ENCODE measurements around the gene MGRN1. TPM values are rescaled to one million over a fixed set of nuclear protein-coding genes. Genes with fewer than 3 reads are reported as not detected.

Gene MGRN1
- total RNA-seq, 1 donor from 2014 or later: 201 TPM

- Histone ChIP-seq H3K4me3 (no peak overlapping the region), H3K27ac (no peak overlapping the region)
- TF ChIP-seq CTCF (IDR thresholded peaks at IDR 0.05): no peak
Observed at GRCh38 chr16:4599545-4599944, 25.1 kb upstream of the MGRN1 start.

GRCh38 chr16:4601036-4601863 is 23.4 kb upstream of the MGRN1 start:
- Histone ChIP-seq H3K4me3 (no peak overlapping the region), H3K9me3 (no peaks in the 10 kb centered on the region), H3K36me3 (no peaks in the 10 kb centered on the region), H3K27ac (no peak overlapping the region), H3K4me1 (peaks cover 0 to 3% of the 10 kb centered on the region in 2 donors), H3K27me3 (no peaks in the 10 kb centered on the region)
- intact Hi-C loops (cut with DNase I): no loop called here
- DNase-seq (ENCODE audit: low spot score in 2 of 2): no peak
- TF ChIP-seq CTCF (IDR thresholded peaks at IDR 0.05): no peak

More at GRCh38 chr16:4599545-4599944, 25.1 kb upstream of the MGRN1 start:
- Histone ChIP-seq H3K9me3 (no peaks in the 10 kb centered on the region), H3K36me3 (no peaks in the 10 kb centered on the region), H3K27me3 (no peaks in the 10 kb centered on the region), H3K4me1 (peaks cover 0 to 3% of the 10 kb centered on the region in 2 donors)
- DNase-seq (ENCODE audit: low spot score in 2 of 2): no peak
- intact Hi-C loops (cut with DNase I): no loop called here

- intact Hi-C loops (cut with DNase I): no loop called here
- no peak overlapping the region for H3K4me3 ChIP-seq
- no peaks in the 10 kb centered on the region for H3K9me3 ChIP-seq
- no peak overlapping the region for H3K27ac ChIP-seq
- DNase-seq (ENCODE audit: low spot score in 2 of 2): no peak
- H3K4me1 ChIP-seq: peaks cover 0 to 3% of the 10 kb centered on the region in 2 donors
- no peak for TF ChIP-seq CTCF (IDR thresholded peaks at IDR 0.05)
- no peaks in the 10 kb centered on the region for H3K27me3 ChIP-seq
- H3K36me3 ChIP-seq: no peaks in the 10 kb centered on the region
Observed at GRCh38 chr16:4601864-4602186, 22.8 kb upstream of the MGRN1 start.

GRCh38 chr16:4602331-4602730 is 22.3 kb upstream of the MGRN1 start:
- no peak for TF ChIP-seq CTCF (IDR thresholded peaks at IDR 0.05)
- Histone ChIP-seq H3K36me3 (no peaks in the 10 kb centered on the region), H3K27ac (no peak overlapping the region), H3K27me3 (no peaks in the 10 kb centered on the region), H3K4me3 (no peak overlapping the region), H3K4me1 (peaks cover 0 to 3% of the 10 kb centered on the region in 2 donors), H3K9me3 (no peaks in the 10 kb centered on the region)
- intact Hi-C loops (cut with DNase I): no loop called here
- DNase-seq (ENCODE audit: low spot score in 2 of 2): no peak

GRCh38 chr16:4603624-4604170 is 20.9 kb upstream of the MGRN1 start:
- H3K36me3 ChIP-seq: peaks cover 9 to 14% of the 10 kb centered on the region in 2 donors
- intact Hi-C loops (cut with DNase I): no loop called here
- no peak overlapping the region for H3K27ac ChIP-seq
- TF ChIP-seq CTCF (IDR thresholded peaks at IDR 0.05): no peak
- no peak overlapping the region for H3K4me3 ChIP-seq
- H3K4me1 ChIP-seq: peaks cover 0 to 3% of the 10 kb centered on the region in 2 donors
- no peaks in the 10 kb centered on the region for H3K27me3 ChIP-seq
- H3K9me3 ChIP-seq: no peaks in the 10 kb centered on the region
- no peak for DNase-seq (ENCODE audit: low spot score in 2 of 2)

All from ascending aorta (tissue), 2 donors.